D341Med (cell line): ENCODE data around the gene KIN.
"Not testable (repeated sequence)": the region's sequence is repeated elsewhere in the genome, so short reads cannot be mapped to it uniquely, and the experiment has no call there.

Source experiments
- DNase-seq: peaks from one replicate; pipeline ENCODE4 v3.0.0; 2012; ENCODE audit warnings: low spot score

Gene KIN, protein sequence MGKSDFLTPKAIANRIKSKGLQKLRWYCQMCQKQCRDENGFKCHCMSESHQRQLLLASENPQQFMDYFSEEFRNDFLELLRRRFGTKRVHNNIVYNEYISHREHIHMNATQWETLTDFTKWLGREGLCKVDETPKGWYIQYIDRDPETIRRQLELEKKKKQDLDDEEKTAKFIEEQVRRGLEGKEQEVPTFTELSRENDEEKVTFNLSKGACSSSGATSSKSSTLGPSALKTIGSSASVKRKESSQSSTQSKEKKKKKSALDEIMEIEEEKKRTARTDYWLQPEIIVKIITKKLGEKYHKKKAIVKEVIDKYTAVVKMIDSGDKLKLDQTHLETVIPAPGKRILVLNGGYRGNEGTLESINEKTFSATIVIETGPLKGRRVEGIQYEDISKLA

DNA sequence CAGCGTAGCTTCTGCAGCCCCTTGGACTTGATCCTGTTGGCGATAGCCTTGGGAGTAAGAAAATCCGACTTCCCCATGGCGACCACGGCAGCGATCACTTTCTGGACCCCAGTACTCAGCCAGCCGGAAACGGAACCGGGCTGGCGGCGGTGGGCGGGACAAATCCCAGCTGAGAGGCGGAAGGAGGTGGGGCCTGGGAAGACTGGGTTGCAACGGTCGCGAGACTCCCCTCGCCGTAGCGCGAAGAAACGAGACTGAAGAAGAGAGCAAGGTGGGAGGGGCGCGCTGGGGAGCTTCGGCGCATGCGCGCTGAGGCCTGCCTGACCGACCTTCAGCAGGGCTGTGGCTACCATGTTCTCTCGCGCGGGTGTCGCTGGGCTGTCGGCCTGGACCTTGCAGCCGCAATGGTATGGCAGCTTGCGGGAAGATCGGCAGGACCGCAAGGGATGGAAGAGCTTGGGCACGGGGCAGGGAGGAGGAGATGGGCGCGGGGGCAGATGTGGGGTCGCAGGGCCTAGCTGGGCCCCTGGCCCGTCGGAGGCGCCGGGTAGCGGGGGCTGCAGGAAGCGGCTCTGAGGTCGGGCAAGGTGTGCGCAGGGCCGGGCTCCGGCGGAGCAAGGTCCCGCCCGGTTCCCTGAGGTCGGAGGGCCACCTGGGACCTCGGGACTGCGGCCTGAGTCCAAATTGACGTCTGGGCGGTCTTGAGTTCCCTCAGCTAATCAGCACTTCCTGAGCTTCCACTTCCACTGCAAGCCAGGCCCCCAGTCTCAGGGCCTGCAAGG lies at the start of gene KIN, which contains the start of gene ATP5F1C:
Gene KIN, minus strand, starts transcription at position 137 of the 782 bp plus-strand sequence. Its CDS starts 60 bp downstream, at position 77.
Gene ATP5F1C, plus strand, starts transcription at position 321 of the 782 bp plus-strand sequence. Its CDS starts 31 bp downstream, at position 352.
- peak; percentile 98 for DNase-seq

DNA sequence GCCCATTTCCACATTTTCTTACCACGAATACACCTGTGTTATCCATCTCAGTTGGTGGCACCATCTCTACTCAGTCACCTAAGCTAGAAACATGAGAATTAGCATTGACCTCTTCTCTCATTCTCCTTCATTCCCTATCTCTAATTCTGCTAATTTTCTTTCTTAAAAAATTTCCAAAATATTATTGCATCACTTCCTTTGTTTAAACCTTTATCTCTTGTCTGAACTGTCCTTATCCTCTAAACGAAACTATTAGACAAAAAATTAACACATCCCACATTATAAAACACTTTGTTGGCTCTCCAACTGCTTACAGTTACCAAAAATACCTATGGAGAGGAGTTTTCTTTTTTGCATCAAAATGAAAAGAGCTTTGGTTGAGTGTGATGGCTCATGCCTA lies 48.8 kb upstream of the KIN start:
- no peak for DNase-seq

- no peak for DNase-seq
Measured at GRCh38 chr10:7834262-7834661, 46.5 kb upstream of the KIN start.

DNA sequence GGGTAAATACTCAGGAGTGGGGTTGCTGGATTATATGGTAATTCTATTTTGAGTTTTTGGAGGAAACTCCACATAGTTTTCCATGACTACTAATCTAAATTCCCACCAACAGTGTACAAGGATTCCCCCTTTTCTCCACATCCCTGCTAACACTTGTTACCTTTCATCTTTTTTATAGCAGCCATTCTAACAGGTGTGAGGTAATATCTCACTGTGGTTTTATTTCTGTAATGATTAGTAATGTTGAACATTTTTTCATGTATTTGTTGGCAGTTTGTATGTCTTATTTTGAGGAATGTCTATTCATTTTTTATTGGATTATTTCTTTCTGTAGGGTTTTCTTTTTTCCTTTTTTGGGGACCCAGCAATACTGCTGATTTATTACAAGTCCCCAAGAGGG lies 45.4 kb upstream of the KIN start:
- no peak for DNase-seq

- DNase-seq: no peak
Measured at GRCh38 chr10:7832060-7832459, 44.3 kb upstream of the KIN start.

GRCh38 chr10:7829289-7829834 lies 41.6 kb upstream of the KIN start:
- no peak for DNase-seq

DNA sequence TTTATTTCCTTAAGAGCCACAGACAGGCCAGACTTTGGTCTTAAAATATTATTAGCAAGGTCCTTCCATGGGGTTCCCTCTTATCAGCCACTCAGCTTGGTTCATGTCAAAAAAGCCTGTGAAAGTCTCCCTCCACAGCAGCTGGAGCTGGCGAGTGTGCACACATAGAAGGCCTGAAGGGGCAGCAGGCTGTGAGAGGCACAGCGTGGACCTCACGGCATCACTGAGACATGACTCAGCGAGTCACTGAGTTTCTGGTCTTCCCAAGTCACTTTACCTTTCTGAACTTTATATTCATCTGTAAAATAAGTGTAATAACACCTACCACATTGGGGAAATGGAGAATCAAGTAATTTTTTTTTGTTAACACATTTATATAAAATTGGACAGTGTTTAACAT lies 39.2 kb upstream of the KIN start:
- no peak for DNase-seq

GRCh38 chr10:7824251-7824650 lies 36.5 kb upstream of the KIN start:
- DNase-seq: no peak

DNA sequence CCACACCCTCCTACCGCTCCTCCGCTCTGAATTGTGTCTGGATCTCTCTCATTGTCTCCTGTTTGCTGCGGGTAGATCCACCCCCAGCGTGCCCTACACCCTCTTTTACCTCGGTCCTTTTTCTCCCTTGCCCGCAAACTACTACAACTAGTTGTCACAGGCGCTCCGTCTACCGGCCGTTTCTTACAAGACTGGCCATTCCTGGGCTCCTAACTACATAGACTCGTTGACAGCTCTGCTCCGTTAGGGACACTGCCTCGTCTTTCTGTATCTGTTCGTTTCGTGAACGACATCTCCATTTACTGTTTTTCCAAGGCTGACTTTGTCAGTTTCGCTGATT lies 31.3 kb upstream of the KIN start:
- DNase-seq: no peak

DNA sequence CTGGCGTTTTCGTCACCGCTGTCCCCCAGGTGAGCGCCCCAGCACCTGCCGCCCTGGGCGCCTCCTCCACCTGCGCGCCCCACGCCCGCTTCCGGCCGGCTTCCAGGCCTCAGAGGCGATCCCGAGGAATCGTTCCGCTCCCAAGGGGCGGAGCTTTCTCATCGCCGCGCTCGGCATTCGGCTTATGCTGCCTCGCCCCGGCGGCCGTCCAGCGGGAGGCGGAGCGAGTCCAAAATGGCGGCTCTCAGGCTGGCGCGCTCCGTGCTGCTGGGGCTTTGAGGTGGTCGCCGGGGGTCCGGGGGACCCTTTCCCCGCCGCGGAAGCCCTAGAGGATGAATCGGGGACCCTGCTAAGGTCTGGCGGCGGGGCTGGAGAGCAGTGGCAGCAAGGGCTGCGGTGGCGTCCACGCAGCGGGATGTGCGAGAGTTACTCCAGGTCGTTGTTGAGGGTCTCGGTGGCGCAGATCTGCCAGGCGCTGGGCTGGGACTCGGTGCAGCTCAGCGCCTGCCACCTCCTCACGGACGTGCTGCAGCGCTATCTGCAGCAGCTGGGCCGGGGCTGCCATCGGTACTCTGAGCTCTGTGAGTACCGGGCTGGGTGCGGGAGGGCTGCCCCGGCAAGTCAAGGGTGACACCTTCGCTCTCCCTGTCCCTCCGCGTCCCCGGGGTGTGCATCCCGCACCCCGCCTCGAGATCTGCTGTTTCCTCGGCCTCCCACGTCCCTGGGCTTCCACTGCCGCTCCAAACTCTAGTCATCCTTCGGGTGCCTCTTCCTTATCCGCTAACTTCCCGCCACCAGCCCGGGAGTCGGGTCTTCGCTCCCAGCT lies 30.7 kb upstream of the KIN start, which contains the start of gene TAF3:
Gene TAF3, plus strand, starts transcription at position 211 of the 826 bp plus-strand sequence. Its CDS starts 205 bp downstream, at position 416.
- DNase-seq: peak; percentile 96

DNA sequence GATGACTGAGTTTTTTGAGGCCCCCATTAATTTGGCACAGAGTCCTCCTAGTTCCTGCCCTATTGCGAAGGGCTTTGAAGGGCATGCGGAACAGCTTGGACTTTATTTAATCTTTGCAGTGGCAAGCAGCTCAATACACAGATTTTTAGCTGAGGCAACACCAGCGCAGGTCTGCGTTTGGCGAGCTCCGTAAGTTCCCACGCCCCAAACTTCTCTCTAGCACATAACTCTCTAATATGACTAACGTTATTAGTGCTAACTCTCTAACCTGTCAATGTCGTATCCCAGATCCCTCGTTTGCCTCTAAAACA lies 30.1 kb upstream of the KIN start:
- no peak for DNase-seq

DNA sequence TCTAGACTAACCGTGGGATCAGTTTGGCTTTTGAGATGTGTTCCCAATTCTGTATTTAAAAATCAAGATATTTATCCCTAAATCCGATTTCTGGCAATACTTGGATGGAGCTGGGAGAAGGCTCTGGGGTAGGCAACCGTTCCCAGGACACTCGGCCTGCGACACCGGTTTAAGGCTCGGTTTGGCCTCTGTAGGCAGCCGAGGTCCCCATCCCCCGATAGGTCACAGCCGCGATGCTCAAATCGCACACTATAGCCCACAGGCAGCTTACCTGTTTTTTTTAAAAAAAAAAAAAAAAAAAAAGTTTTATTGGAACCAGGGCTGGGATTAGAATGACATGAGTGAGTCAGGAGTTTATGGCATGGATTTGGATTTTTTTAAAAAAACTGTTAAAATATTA lies 29.8 kb upstream of the KIN start:
- DNase-seq: no peak

GRCh38 chr10:7813481-7813880 lies 25.7 kb upstream of the KIN start:
- DNase-seq: no peak

DNA sequence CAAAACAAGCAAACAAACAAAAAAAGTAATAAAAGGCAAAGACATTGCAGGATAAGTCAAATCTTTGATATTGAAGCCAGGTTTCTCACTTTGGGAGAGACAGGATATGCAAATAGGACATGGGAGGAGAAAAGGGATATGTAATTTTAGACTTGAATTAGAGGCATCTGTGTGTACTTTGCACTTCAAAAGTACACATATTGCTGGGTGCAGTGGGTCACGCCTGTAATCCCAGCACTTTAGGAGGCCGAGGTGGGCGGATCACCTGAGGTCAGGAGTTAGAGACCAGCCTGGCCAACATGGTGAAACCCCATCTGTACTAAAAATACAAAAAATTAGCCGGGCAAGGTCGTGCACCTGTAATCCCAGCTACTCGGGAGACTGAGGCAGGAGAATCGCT lies 23.9 kb upstream of the KIN start:
- not testable (repeated sequence) for DNase-seq

DNA sequence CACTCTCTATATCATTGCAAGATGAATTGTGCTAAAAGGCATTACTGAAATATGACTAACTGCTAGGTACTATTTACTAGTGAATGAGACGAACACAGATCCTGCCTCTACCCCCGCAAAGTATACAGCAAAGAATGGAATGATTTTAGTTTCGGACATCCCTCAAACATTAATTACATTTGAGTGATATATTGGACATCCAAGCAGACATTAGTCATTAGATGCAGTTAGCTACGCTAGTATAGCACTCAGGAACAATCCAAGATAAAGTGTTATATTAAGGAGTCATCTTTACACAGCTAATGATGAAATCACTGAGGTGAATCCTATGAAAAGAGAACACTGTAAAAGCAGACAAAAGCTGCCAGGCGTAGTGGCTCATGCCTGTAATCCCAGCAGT lies 23.2 kb upstream of the KIN start:
- no peak for DNase-seq

- no peak for DNase-seq
Measured at GRCh38 chr10:7810443-7810842, 22.6 kb upstream of the KIN start.

GRCh38 chr10:7808686-7809267 lies 21.0 kb upstream of the KIN start:
- DNase-seq: no peak

DNA sequence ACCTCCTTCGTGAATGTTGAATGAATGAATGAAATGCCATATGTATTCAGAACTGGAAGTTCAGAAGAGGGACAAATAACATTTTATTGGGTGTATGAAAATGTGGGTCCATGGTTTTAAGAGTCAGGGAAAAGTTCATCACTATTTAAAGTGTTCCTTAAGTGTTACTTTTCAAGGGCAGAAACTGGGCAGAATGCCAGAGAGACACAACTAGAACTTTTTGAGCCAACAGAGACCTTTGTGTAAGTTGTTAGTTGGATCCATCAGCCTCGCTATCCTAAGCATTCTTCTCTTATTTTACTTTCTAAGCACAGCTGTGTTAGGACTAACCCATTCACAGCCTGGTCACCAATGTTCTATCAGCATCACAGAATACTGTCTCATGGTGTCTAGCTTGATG lies 16.9 kb upstream of the KIN start:
- no peak for DNase-seq

DNA sequence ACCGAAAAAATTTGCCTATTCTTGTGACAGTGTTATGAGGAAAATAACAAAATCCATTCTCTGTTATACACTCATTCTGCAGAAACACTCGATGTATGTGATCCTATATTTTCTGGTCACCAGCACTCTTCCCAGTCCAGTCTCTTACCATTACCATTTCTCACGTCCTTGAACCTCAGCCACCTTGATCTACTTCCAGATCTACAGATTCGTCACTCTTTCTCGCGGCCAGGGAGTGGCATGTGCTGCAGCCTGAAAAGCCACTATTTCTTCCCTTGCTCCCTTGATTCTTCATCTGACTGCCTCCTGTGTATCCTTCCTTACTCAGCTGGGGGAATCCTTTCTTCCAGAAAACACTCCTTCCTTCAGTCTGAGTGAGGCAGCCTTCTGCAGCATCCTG lies 16.4 kb upstream of the KIN start:
- DNase-seq: no peak

DNA sequence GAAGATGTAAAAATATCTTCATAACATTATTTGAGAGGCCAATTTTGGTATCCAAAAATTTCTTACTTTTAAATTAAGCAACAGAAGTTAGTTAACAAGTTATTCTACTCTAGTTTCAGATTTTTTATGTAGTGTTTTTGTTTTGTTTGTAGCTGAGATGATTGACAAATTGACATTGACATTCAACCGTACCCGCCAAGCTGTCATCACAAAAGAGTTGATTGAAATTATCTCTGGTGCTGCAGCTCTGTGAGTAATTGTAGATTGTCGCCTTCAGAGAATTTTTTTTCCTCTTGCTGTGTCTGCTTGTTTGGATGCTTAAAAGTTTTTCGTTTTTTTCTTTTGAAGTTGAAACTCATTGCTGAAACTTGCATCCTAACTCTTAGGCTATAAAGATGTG lies 14.8 kb upstream of the KIN start:
- DNase-seq: no peak

- no peak for DNase-seq
Measured at GRCh38 chr10:7797582-7797981, 9.8 kb upstream of the KIN start.

- no peak for DNase-seq
Measured at GRCh38 chr10:7795605-7796004, 7.8 kb upstream of the KIN start.
